Retinal pigment epithelial cell (primary cell): ENCODE results near the gene FCRLB.

Experiments used
- DNase-seq: peaks from one replicate; pipeline ENCODE4 v3.0.0-alpha.2; 2010; ENCODE audit warnings: low read depth
- H3K4me3 ChIP-seq: 2 replicates; pipeline ENCODE4 v1.5.1; 2011; ENCODE audit warnings: mild to moderate bottlenecking, low read length, control low read depth, moderate library complexity
- TF ChIP-seq, protein P1 (sequence below): conservative IDR thresholded peaks from 2 replicates; pipeline ENCODE4 v1.5.1; 2011; ENCODE audit warnings: low read depth, low read length, control low read depth, inconsistent platforms

FCRLB gene

DNA sequence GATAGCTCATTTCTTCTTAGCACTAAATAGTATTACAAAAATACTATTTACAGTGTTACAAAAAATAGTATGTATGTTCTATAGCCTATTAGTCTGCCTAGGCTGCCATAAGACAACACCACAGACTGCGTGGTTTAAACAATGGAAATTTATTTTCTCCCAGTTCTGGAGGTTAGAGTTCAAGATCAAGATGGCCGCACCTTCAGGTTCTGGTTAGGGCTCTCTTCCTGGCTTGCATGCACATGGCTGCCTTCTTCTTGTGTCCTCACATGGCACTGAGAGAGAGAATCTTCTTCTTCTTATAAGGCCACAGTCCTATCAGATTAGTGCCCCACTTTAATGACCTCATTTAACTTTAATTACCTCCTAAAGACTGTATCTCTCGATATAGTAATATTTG, 48.9 kb downstream of the FCRLB start:
- no peak overlapping the region for H3K4me3 ChIP-seq
- TF ChIP-seq, protein P1, sequence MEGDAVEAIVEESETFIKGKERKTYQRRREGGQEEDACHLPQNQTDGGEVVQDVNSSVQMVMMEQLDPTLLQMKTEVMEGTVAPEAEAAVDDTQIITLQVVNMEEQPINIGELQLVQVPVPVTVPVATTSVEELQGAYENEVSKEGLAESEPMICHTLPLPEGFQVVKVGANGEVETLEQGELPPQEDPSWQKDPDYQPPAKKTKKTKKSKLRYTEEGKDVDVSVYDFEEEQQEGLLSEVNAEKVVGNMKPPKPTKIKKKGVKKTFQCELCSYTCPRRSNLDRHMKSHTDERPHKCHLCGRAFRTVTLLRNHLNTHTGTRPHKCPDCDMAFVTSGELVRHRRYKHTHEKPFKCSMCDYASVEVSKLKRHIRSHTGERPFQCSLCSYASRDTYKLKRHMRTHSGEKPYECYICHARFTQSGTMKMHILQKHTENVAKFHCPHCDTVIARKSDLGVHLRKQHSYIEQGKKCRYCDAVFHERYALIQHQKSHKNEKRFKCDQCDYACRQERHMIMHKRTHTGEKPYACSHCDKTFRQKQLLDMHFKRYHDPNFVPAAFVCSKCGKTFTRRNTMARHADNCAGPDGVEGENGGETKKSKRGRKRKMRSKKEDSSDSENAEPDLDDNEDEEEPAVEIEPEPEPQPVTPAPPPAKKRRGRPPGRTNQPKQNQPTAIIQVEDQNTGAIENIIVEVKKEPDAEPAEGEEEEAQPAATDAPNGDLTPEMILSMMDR, result no peak
- no peak for DNase-seq

DNA sequence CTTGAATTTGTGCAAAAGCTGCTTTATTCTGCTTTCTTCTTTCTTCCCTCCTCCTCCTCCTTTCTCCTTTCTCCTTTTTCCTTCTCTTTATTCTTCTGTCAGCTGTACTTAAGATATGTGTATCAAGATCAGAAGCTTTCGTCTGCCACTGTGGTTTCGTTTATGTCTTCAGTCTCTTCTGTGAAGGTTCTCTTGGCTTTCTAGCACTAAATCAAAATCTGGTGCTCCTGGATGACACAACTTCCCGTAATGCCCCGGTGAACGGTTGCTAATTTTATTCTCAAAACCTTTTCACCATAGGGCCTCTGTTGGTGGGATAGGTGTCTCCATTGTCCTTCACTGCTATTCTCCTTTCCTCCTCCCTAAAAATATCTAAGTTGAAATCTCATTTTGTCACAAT, 49.8 kb downstream of the FCRLB start:
- TF ChIP-seq, protein P1, result no peak
- no peak overlapping the region for H3K4me3 ChIP-seq
- DNase-seq, result no peak

DNA sequence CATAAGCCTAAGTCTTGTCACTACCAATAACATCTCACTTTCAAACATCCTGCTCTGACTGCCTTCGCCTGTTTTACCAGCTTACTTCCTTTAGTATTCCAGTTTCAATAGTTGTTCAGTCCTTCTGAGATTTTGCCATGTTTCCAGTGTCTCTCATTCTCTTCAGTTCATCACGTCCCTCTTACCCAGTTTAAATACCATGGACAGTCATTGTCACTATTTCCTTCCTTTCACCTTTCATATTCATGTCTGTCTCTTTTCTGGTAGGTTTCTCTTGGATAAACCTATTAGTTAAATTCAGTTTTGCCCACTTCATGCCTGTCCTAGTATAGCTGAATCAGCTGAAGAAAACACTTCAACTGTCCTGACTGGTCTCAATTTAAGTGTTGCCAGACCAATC, 50.6 kb downstream of the FCRLB start:
- H3K4me3 ChIP-seq, result no peak overlapping the region
- TF ChIP-seq, protein P1, result no peak
- DNase-seq, result no peak

DNA sequence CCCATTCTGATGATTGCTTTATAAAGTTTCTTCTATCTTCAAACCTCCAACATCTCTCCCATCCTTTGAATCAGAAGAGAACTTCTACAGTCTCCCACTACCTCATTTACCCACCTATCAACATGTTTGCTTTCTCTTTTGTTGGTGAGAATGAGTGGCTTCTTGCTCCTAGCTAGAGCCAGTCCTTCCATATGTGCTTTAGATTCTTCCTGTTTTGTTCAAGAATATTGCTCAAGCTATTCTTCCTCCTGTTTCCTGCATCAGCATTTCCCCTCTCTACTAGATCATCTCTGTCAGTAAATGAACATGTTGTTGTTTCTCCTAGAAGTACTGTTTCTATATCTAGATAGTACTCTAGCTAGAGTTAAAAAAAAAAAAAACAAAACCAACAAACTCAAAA, 51.1 kb downstream of the FCRLB start:
- TF ChIP-seq, protein P1, result no peak
- no peak overlapping the region for H3K4me3 ChIP-seq
- DNase-seq, result no peak

DNA sequence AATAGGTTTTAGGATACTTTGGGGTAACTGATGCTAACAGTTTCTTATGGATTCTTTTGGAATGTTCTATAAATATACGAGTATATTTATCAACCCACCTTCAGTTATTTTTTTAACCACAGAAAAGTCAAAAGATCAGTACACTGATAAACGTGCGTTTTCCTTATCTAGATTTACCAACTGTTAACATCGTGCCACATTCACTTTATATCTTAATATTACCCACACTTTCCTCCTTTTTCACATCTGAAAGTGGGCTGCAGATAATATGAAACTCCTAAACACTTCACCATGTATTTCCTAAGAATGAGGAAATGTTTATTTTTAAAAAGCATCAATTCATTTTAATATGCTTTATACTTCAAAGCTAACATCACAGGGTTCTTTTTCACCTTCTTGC, 52.4 kb downstream of the FCRLB start:
- TF ChIP-seq, protein P1, result no peak
- H3K4me3 ChIP-seq, result no peak overlapping the region
- DNase-seq, result no peak

DNA sequence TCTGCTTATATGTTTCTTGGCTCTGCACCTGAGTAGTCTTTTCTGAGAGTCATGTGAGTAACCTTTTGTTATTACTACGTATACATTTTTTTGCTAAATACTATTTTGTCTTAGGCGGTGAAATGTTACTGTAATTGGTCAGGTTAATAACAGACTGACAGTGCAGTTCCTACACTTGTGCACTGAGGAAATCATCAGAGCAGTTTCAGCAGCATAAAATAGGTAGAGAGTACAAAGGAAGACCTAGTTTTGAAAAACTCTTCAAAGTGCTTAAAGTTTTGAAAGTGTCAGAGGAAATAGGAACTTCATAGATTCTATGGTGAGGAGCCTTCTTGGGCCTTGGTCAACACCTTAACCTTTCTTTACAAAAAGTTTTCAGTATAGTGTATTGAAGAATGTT, 55.9 kb downstream of the FCRLB start:
- no peak overlapping the region for H3K4me3 ChIP-seq
- TF ChIP-seq, protein P1, result no peak
- DNase-seq, result no peak
